Bronchial epithelial cell (primary cell): ENCODE data around the gene RBFA. TPM values are rescaled to one million over a fixed set of nuclear protein-coding genes. Genes with fewer than 3 reads are reported as not detected.
"Not testable (repeated sequence)": the region's sequence is repeated elsewhere in the genome, so short reads cannot be mapped to it uniquely, and the experiment has no call there.

Experiments
- DNase-seq: peaks from one replicate; pipeline ENCODE4 v3.0.0-alpha.2; 2010; ENCODE audit warnings: low read depth
- FAIRE-seq: peaks from 2 replicates; lab custom pipeline; 2011; peaks lifted over from hg19 to GRCh38; lab: Jason Lieb, UNC
- H3K27me3 ChIP-seq: 2 replicates; pipeline ENCODE4 v1.5.1; 2011; ENCODE audit warnings: low read length; ENCODE audit not compliant: control insufficient read depth, insufficient read depth
- H3K36me3 ChIP-seq: 2 replicates; pipeline ENCODE4 v1.5.1; 2011; ENCODE audit warnings: low read length; ENCODE audit not compliant: control insufficient read depth, insufficient read depth
- H3K4me3 ChIP-seq: 2 replicates; pipeline ENCODE4 v1.5.1; 2011; ENCODE audit warnings: mild to moderate bottlenecking, low read depth, low read length, control low read depth
- CTCF ChIP-seq: IDR thresholded peaks from 2 replicates; pipeline ENCODE4 v1.5.1; 2011; ENCODE audit warnings: mild to moderate bottlenecking, moderate library complexity, low read length, control low read depth, inconsistent platforms; ENCODE audit not compliant: insufficient read depth, severe bottlenecking
- total RNA-seq: library from RNA; depleted of rRNA; stranded (reverse); fragments of >200 nt; gene quantifications from 2 replicates; pipeline ENCODE4 v1.2.1, GENCODE V29; 2014

The RBFA gene
- total RNA-seq, 1 donor from 2014 or later: 43.2 TPM

- FAIRE-seq: peak; percentile 89
- H3K27me3 ChIP-seq: no peaks in the 10 kb centered on the region
- no peaks in the 10 kb centered on the region for H3K36me3 ChIP-seq
- H3K4me3 ChIP-seq: no peak overlapping the region
- TF ChIP-seq CTCF: no peak
- DNase-seq: no peak
These were observed 11.6 kb upstream of the RBFA start for GRCh38 chr18:80022613-80023012.

- TF ChIP-seq CTCF: peak; percentile 19
- DNase-seq (no peak), FAIRE-seq (no peak)
- Histone ChIP-seq H3K36me3 (no peaks in the 10 kb centered on the region), H3K4me3 (no peak overlapping the region), H3K27me3 (no peaks in the 10 kb centered on the region)
These were observed 11.1 kb upstream of the RBFA start for GRCh38 chr18:80023173-80023572.

GRCh38 chr18:80026363-80026762, 7.9 kb upstream of the RBFA start:
- no peak for FAIRE-seq
- DNase-seq: no peak
- H3K27me3 ChIP-seq: no peaks in the 10 kb centered on the region
- no peak for TF ChIP-seq CTCF
- no peaks in the 10 kb centered on the region for H3K36me3 ChIP-seq
- no peak overlapping the region for H3K4me3 ChIP-seq

- DNase-seq (peak; percentile 54), FAIRE-seq (peak; percentile 40)
- H3K4me3 ChIP-seq: not testable (repeated sequence)
These were observed 6.5 kb upstream of the RBFA start for GRCh38 chr18:80027719-80028118.

GRCh38 chr18:80029690-80030089, 4.5 kb upstream of the RBFA start:
- TF ChIP-seq CTCF: no peak
- no peak overlapping the region for H3K4me3 ChIP-seq
- DNase-seq (no peak), FAIRE-seq (no peak)
- no peaks in the 10 kb centered on the region for H3K27me3 ChIP-seq
- no peaks in the 10 kb centered on the region for H3K36me3 ChIP-seq

More at GRCh38 chr18:80027719-80028118, 6.5 kb upstream of the RBFA start:
- not testable (repeated sequence) for H3K27me3 ChIP-seq, H3K36me3 ChIP-seq

- peak overlapping the region; percentile 77 for H3K4me3 ChIP-seq
- DNase-seq: peak; percentile 15
- peaks cover 2% of the 10 kb centered on the region for H3K36me3 ChIP-seq
- H3K27me3 ChIP-seq: no peaks in the 10 kb centered on the region
- no peak for FAIRE-seq
- TF ChIP-seq CTCF: no peak
These were observed 810 bp upstream of the RBFA start for GRCh38 chr18:80033181-80034067.
